SU-DHL-6 (cell line): ENCODE data around the gene HSPA8.

Experiments used
- H2AFZ ChIP-seq: fragments of 200-600 bp; sonication (generic); 2 replicates; pipeline ENCODE4 v1.6.1; 2014; ENCODE audit warnings: low read depth, mild to moderate bottlenecking, moderate library complexity, mixed read lengths, antibody characterized with exemption, low read length; ENCODE audit not compliant: severe bottlenecking
- H3F3A ChIP-seq: fragments of 200-600 bp; shearing (Covaris generic); 2 replicates; pipeline ENCODE4 v1.6.0; 2016; ENCODE audit warnings: antibody characterized with exemption, mild to moderate bottlenecking; ENCODE audit not compliant: insufficient read depth
- H3K27ac ChIP-seq: fragments of 200-600 bp; sonication (generic); 2 replicates; pipeline ENCODE4 v1.5.1; 2016; ENCODE audit warnings: low read depth, mild to moderate bottlenecking, low read length, moderate library complexity, mixed read lengths
- H3K27me3 ChIP-seq: fragments of 200-600 bp; sonication (generic), shearing (Covaris generic); 2 replicates; pipeline ENCODE4 v1.6.0; 2014; ENCODE audit warnings: mild to moderate bottlenecking, low read length
- H3K36me3 ChIP-seq: fragments of 200-600 bp; sonication (generic); 2 replicates; pipeline ENCODE4 v1.6.1; 2014; ENCODE audit warnings: mild to moderate bottlenecking, low read length, mixed read lengths
- H3K4me2 ChIP-seq: fragments of 300-600, 200-600 bp; shearing (Covaris generic), sonication (generic); 2 replicates; pipeline ENCODE4 v1.6.0; 2014; ENCODE audit warnings: low read length, low read depth, mild to moderate bottlenecking; ENCODE audit not compliant: poor library complexity, severe bottlenecking
- H3K4me3 ChIP-seq: fragments of 200-600 bp; sonication (generic); 2 replicates; pipeline ENCODE4 v1.5.1; 2014; ENCODE audit warnings: antibody characterized with exemption, low read length, mild to moderate bottlenecking, mixed read lengths; ENCODE audit not compliant: insufficient read depth, poor library complexity, severe bottlenecking
- H3K79me2 ChIP-seq: fragments of 200-600 bp; sonication (generic); 2 replicates; pipeline ENCODE4 v1.6.1; 2014; ENCODE audit warnings: mild to moderate bottlenecking, low read length, moderate library complexity; ENCODE audit not compliant: insufficient read depth
- H3K9ac ChIP-seq: fragments of 200-600 bp; sonication (generic); 2 replicates; pipeline ENCODE4 v1.7.0; 2014; ENCODE audit warnings: mild to moderate bottlenecking, low read length
- H3K9me2 ChIP-seq: fragments of 200-600 bp; sonication (generic); replicated peaks from 2 replicates; pipeline ENCODE4 v1.6.1; 2014; ENCODE audit warnings: low read length; ENCODE audit not compliant: insufficient read depth
- H3K9me3 ChIP-seq: fragments of 200-600 bp; sonication (generic); 2 replicates; pipeline ENCODE4 v1.6.1; 2014; ENCODE audit warnings: low read length, mixed read lengths; ENCODE audit not compliant: insufficient read depth
- H4K20me1 ChIP-seq: fragments of 200-600 bp; sonication (generic); 2 replicates; pipeline ENCODE4 v1.6.1; 2014; ENCODE audit warnings: low read depth, mild to moderate bottlenecking, antibody characterized with exemption, low read length, moderate library complexity, mixed read lengths
- CTCF ChIP-seq: fragments of 200-600 bp; sonication (generic); IDR thresholded peaks from one replicate; pipeline ENCODE4 v1.5.1; 2017; ENCODE audit warnings: antibody characterized with exemption, mild to moderate bottlenecking, low read length, moderate library complexity; ENCODE audit not compliant: insufficient read depth, poor library complexity, severe bottlenecking
- EZH2phosphoT487 ChIP-seq: fragments of 200-600 bp; sonication (generic), shearing (Covaris generic); conservative IDR thresholded peaks from 2 replicates; pipeline ENCODE4 v1.6.1; 2018; ENCODE audit warnings: mild to moderate bottlenecking, antibody characterized with exemption, low read length, moderate library complexity, mixed read lengths

Gene HSPA8

GRCh38 chr11:123061403-123062157, at the start of gene HSPA8:
Gene HSPA8 (minus strand): TSS chr11:123062136. CDS start chr11:123061324, 812 bp downstream.
- TF ChIP-seq EZH2phosphoT487 (no peak), CTCF (no peak)
- H4K20me1 ChIP-seq, result peaks cover 42% of the 10 kb centered on the region
- H3K4me2 ChIP-seq, result peak within 1 kb of the TSS; percentile 85
- no peaks in the 10 kb centered on the region for H3K9me3 ChIP-seq
- no peaks in the 10 kb centered on the region for H3K9me2 ChIP-seq
- peak within 1 kb of the TSS; percentile 97 for H3K9ac ChIP-seq
- H2AFZ ChIP-seq, result no peak within 1 kb of the TSS
- H3K27ac ChIP-seq, result peak within 1 kb of the TSS; percentile 95
- H3K4me3 ChIP-seq, result peak within 1 kb of the TSS; percentile 85
- peaks cover 40% of the 10 kb centered on the region for H3K79me2 ChIP-seq
- H3K27me3 ChIP-seq, result no peaks in the 10 kb centered on the region
- peaks cover 50% of the 10 kb centered on the region for H3K36me3 ChIP-seq
- H3F3A ChIP-seq, result peaks cover 65% of the 10 kb centered on the region

- Histone ChIP-seq H3K36me3 (no peaks in the 10 kb centered on the region), H3K79me2 (no peaks in the 10 kb centered on the region), H2AFZ (no peak overlapping the region), H3K9me3 (no peaks in the 10 kb centered on the region), H3K4me3 (no peak overlapping the region), H3K9me2 (no peaks in the 10 kb centered on the region), H3K27ac (no peak overlapping the region), H4K20me1 (no peaks in the 10 kb centered on the region), H3K27me3 (no peaks in the 10 kb centered on the region), H3K4me2 (no peak overlapping the region), H3F3A (no peaks in the 10 kb centered on the region), H3K9ac (no peak overlapping the region)
- no peak for TF ChIP-seq EZH2phosphoT487
- TF ChIP-seq CTCF, result peak; percentile 86
Measured at GRCh38 chr11:123111465-123111864, 49.5 kb upstream of the HSPA8 start.

GRCh38 chr11:123110397-123110796, 48.5 kb upstream of the HSPA8 start:
- Histone ChIP-seq H3K4me3 (no peak overlapping the region), H3K79me2 (no peaks in the 10 kb centered on the region), H3F3A (no peaks in the 10 kb centered on the region), H3K9ac (no peak overlapping the region), H4K20me1 (no peaks in the 10 kb centered on the region), H3K4me2 (no peak overlapping the region), H3K9me3 (no peaks in the 10 kb centered on the region), H3K27ac (no peak overlapping the region), H2AFZ (no peak overlapping the region), H3K9me2 (no peaks in the 10 kb centered on the region), H3K27me3 (no peaks in the 10 kb centered on the region), H3K36me3 (no peaks in the 10 kb centered on the region)
- no peak for TF ChIP-seq CTCF
- no peak for TF ChIP-seq EZH2phosphoT487
